ENCODE data around the gene PLIN3. TPM values are rescaled to one million over a fixed set of nuclear protein-coding genes. Genes with fewer than 3 reads are reported as not detected.

Gene PLIN3
- total and polyA plus RNA-seq, 2 donors (not counting 3 experiments of a cell fraction or from before 2014, with no cell fraction given): 76.8 to 88.9 TPM

- peak; percentile 55 for DNase-seq (ENCODE audit: low read depth, low spot score)
- Histone ChIP-seq H3K9me3 (replicated peaks; ENCODE audit: control insufficient read depth, insufficient read depth, low read length) (no peaks in the 10 kb centered on the region), H3K27ac (ENCODE audit: insufficient read depth, low read depth, low read length) (peak overlapping the region; percentile 31), H3K4me3 (replicated peaks in 1 of 3; ENCODE audit: insufficient read depth in 1 of 3, low read depth in 1 of 3, low read length in 3 of 3) (peak overlapping the region; percentile 70 to 95 (median 92)), H3K4me1 (ENCODE audit: control insufficient read depth, extremely low read depth, insufficient read depth, low read length) (peaks cover 6% of the 10 kb centered on the region), H3K4me2 (ENCODE audit: insufficient read depth, low read length) (peak overlapping the region; percentile 61), H4K20me1 (replicated peaks; ENCODE audit: control insufficient read depth, extremely low read depth, insufficient read depth, low read length) (no peaks in the 10 kb centered on the region), H3K79me2 (ENCODE audit: control insufficient read depth, insufficient read depth, low read length) (peaks cover 35% of the 10 kb centered on the region), H3K9me1 (replicated peaks; ENCODE audit: control insufficient read depth, extremely low read depth, insufficient read depth, low read length) (no peaks in the 10 kb centered on the region), H2AFZ (ENCODE audit: low read depth, low read length) (peak overlapping the region; percentile 53), H3K27me3 (ENCODE audit: control insufficient read depth in 2 of 2, insufficient read depth in 2 of 2, low read length in 2 of 2) (no peaks in the 10 kb centered on the region), H3K36me3 (ENCODE audit: control insufficient read depth in 2 of 2, extremely low read depth in 1 of 2, insufficient read depth in 2 of 2, low read length in 2 of 2) (peaks cover 0 to 2% of the 10 kb centered on the region in 2 experiments), H3K9ac (replicated peaks; ENCODE audit: extremely low read depth, insufficient read depth, low read length) (peak overlapping the region; percentile 70)
- TF ChIP-seq JUN (IDR thresholded peaks at IDR 0.05; ENCODE audit: borderline replicate concordance, insufficient read depth, insufficient read length, low read depth) (no peak), MYC (IDR thresholded peaks at IDR 0.05; ENCODE audit: low read depth, low read length) (no peak), POLR2AphosphoS5 (IDR thresholded peaks at IDR 0.05; ENCODE audit: insufficient read depth, low read depth, low read length) (no peak), FOS (IDR thresholded peaks at IDR 0.05; ENCODE audit: borderline replicate concordance, insufficient read depth, low read length) (no peak), MAX (IDR thresholded peaks at IDR 0.05; ENCODE audit: insufficient read depth, insufficient read length) (no peak), CTCF (IDR thresholded peaks at IDR 0.05; ENCODE audit: extremely low read depth in 1 of 2, insufficient read depth in 1 of 2, low read depth in 1 of 2, low read length in 2 of 2) (no peak), POLR2A (IDR thresholded peaks at IDR 0.05; ENCODE audit: low read depth, low read length) (no peak)
- ChIA-PET POLR2A (interaction anchor here (0.9 to 1.3 kb wide), 3 partner anchors 46 to 102 kb away, joined by 3 to 8 read pairs (median 3); partner anchors contain the start of gene KDM4B), CTCF (interaction anchor here (0.6 to 11.1 kb wide), 14 partner anchors 9 to 670 kb away, joined by 3 to 176 read pairs (median 4); partner anchors contain the start of genes FEM1A and UHRF1)
- TSS peak; percentile 37 for BruUV-seq (replicated peaks)
- dilution Hi-C loops (cut with MboI; ENCODE audit: extremely low pct_ligation_motif_present, low sequenced_read_pairs): no loop called here
- FAIRE-seq: no peak
- intact Hi-C loops (cut with micrococcal nuclease): loop anchor here (1.0 to 5.0 kb wide), 3 partner anchors 43 to 145 kb away; partner anchors contain the start of gene DPP9
Measured at GRCh38 chr19:4866595-4867424, 657 bp downstream of the PLIN3 start.
